WTC11 (cell line): Measurements from ENCODE around the gene AVP. TPM values are rescaled to one million over a fixed set of nuclear protein-coding genes. Genes with fewer than 3 reads are reported as not detected.

ENCODE experiments used
- ATAC-seq: fragments of 200-7000 bp; cut with Tn5 transposase; 2 replicates; pipeline ENCODE4 v1.10.0; 2021; ENCODE audit warnings: mild to moderate bottlenecking, moderate library complexity
- CTCF ChIA-PET: fragments of 300-600 bp; sonication (Branson Sonifier 250); formaldehyde crosslinking; loops from one replicate; lab custom pipeline; 2021; ENCODE audit warnings: antibody characterized with exemption; lab: Charles Lee
- POLR2A ChIA-PET: fragments of 350-600 bp; sonication (Branson Sonifier 250); formaldehyde crosslinking; loops from one replicate; lab custom pipeline; 2021; ENCODE audit warnings: antibody characterized with exemption; lab: Charles Lee
- DNase-seq: peaks from one replicate; pipeline ENCODE4 v3.0.0; 2021; ENCODE audit warnings: low spot score
- H3K27ac Mint-ChIP-seq: 2 replicates; pipeline ENCODE4 v1.8.0; 2021; ENCODE audit warnings: mixed read lengths
- H3K27me3 Mint-ChIP-seq: 2 replicates; pipeline ENCODE4 v1.8.0; 2021; ENCODE audit warnings: low read depth, mild to moderate bottlenecking, moderate library complexity, mixed read lengths
- H3K36me3 Mint-ChIP-seq: 2 replicates; pipeline ENCODE4 v1.8.0; 2021; ENCODE audit warnings: mixed read lengths
- H3K4me1 Mint-ChIP-seq: 2 replicates; pipeline ENCODE4 v1.8.0; 2022; ENCODE audit warnings: mixed read lengths
- H3K4me3 Mint-ChIP-seq: 2 replicates; pipeline ENCODE4 v1.8.0; 2021; ENCODE audit warnings: mild to moderate bottlenecking, moderate library complexity, mixed read lengths
- H3K9me3 Mint-ChIP-seq: 2 replicates; pipeline ENCODE4 v1.8.0; 2021; ENCODE audit warnings: mixed read lengths
- CREB1 ChIP-seq: sonication (generic); formaldehyde crosslinking; IDR thresholded peaks from 2 replicates; pipeline ENCODE4 v1.8.0; 2023; ENCODE audit warnings: mild to moderate bottlenecking, missing genetic modification reagents
- ETV6 ChIP-seq: sonication (generic); formaldehyde crosslinking; IDR thresholded peaks from 2 replicates; pipeline ENCODE4 v1.8.1; 2022; ENCODE audit warnings: mild to moderate bottlenecking, missing genetic modification reagents
- GABPB1 ChIP-seq: sonication (generic); formaldehyde crosslinking; IDR thresholded peaks from 2 replicates; pipeline ENCODE4 v1.8.1; 2023; ENCODE audit warnings: mild to moderate bottlenecking, missing genetic modification reagents
- GTF2I ChIP-seq: fragments of 250-450 bp; sonication (Bioruptor Pico); conservative IDR thresholded peaks from 2 replicates; pipeline ENCODE4 v1.4.0; 2021; ENCODE audit warnings: mild to moderate bottlenecking
- MXD4 ChIP-seq: fragments of 250-450 bp; sonication (Bioruptor Pico); IDR thresholded peaks from 2 replicates; pipeline ENCODE4 v1.8.0; 2021; ENCODE audit warnings: mild to moderate bottlenecking, moderate library complexity, borderline replicate concordance
- NR3C1 ChIP-seq: sonication (generic); formaldehyde crosslinking; conservative IDR thresholded peaks from 2 replicates; pipeline ENCODE4 v1.8.1; 2023; ENCODE audit warnings: low read depth, mild to moderate bottlenecking, missing genetic modification reagents
- TP53 ChIP-seq: sonication (generic); formaldehyde crosslinking; IDR thresholded peaks from 2 replicates; pipeline ENCODE4 v1.8.1; 2023; ENCODE audit warnings: mild to moderate bottlenecking, missing genetic modification reagents
- ZBTB21 ChIP-seq: sonication (generic); formaldehyde crosslinking; IDR thresholded peaks from 2 replicates; pipeline ENCODE4 v1.8.1; 2023; ENCODE audit warnings: mild to moderate bottlenecking, missing genetic modification reagents, borderline replicate concordance
- ZNF263 ChIP-seq: sonication (generic); formaldehyde crosslinking; IDR thresholded peaks from 2 replicates; pipeline ENCODE4 v1.8.1; 2022; ENCODE audit warnings: low read depth, mild to moderate bottlenecking, moderate library complexity, missing genetic modification reagents
- ZNF416 ChIP-seq: fragments of 250-450 bp; sonication (Bioruptor Pico); IDR thresholded peaks from 2 replicates; pipeline ENCODE4 v1.9.0; 2021; ENCODE audit warnings: mild to moderate bottlenecking, inconsistent platforms
- total RNA-seq: library from RNA; stranded (reverse); gene quantifications from 3 replicates; pipeline ENCODE4 v1.2.3, GENCODE V29; 2021
- TF ChIP-seq, protein P1 (sequence below): fragments of 200-600 bp; IDR thresholded peaks from 2 replicates; pipeline ENCODE4 v1.8.0; 2022; ENCODE audit warnings: antibody characterized with exemption
- TF ChIP-seq, protein P2 (sequence below): sonication (generic); formaldehyde crosslinking; IDR thresholded peaks from 2 replicates; pipeline ENCODE4 v1.8.1; 2023; ENCODE audit warnings: mild to moderate bottlenecking, missing genetic modification reagents, moderate library complexity
- TF ChIP-seq, protein P3 (sequence below): sonication (generic); formaldehyde crosslinking; IDR thresholded peaks from 2 replicates; pipeline ENCODE4 v1.8.1; 2022; ENCODE audit warnings: low read depth, mild to moderate bottlenecking, moderate library complexity, missing genetic modification reagents, borderline replicate concordance
- TF ChIP-seq, protein P4 (sequence below): sonication (generic); formaldehyde crosslinking; IDR thresholded peaks from 2 replicates; pipeline ENCODE4 v1.8.1; 2022; ENCODE audit warnings: mild to moderate bottlenecking, missing genetic modification reagents, moderate library complexity, borderline replicate concordance
- TF ChIP-seq, protein P5 (sequence below): sonication (generic); formaldehyde crosslinking; IDR thresholded peaks from 2 replicates; pipeline ENCODE4 v1.8.0; 2023; ENCODE audit warnings: missing genetic modification reagents, mild to moderate bottlenecking, borderline replicate concordance
- TF ChIP-seq, protein P6 (sequence below): sonication (generic); formaldehyde crosslinking; IDR thresholded peaks from 2 replicates; pipeline ENCODE4 v1.8.1; 2023; ENCODE audit warnings: mild to moderate bottlenecking, missing genetic modification reagents, borderline replicate concordance

The AVP gene
- total RNA-seq, 1 experiment from 2014 or later, result 0.50 TPM

DNA sequence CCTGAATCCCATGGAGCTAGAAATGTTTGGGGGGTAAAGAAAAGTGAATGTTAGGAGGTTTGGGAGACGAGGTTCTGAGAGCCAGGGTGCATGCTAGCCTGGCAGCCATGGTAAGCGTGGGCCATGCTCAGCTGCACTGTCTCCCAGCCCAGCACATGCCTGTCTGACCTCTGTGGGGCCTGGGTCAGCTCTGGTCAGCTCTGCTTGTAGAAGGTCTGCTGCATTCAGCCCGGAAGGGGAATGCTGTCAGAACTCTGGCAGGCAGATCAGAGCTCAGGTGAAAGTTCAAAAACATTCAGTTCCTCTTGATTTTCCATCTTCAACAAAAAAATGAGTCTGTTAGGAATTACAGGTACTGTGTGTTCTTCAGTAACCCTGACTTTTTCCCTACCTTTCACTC lies 46.9 kb downstream of the AVP start:
- no peaks in the 10 kb centered on the region for H3K9me3 Mint-ChIP-seq
- ChIA-PET POLR2A (no interaction called here), CTCF (no interaction called here)
- TF ChIP-seq ETV6 (CRISPR knock-in tag), result no peak
- no peak for TF ChIP-seq GABPB1
- TF ChIP-seq, protein P1, sequence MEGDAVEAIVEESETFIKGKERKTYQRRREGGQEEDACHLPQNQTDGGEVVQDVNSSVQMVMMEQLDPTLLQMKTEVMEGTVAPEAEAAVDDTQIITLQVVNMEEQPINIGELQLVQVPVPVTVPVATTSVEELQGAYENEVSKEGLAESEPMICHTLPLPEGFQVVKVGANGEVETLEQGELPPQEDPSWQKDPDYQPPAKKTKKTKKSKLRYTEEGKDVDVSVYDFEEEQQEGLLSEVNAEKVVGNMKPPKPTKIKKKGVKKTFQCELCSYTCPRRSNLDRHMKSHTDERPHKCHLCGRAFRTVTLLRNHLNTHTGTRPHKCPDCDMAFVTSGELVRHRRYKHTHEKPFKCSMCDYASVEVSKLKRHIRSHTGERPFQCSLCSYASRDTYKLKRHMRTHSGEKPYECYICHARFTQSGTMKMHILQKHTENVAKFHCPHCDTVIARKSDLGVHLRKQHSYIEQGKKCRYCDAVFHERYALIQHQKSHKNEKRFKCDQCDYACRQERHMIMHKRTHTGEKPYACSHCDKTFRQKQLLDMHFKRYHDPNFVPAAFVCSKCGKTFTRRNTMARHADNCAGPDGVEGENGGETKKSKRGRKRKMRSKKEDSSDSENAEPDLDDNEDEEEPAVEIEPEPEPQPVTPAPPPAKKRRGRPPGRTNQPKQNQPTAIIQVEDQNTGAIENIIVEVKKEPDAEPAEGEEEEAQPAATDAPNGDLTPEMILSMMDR, result no peak
- TF ChIP-seq TP53 (CRISPR knock-in tag), result no peak
- no peak for TF ChIP-seq CREB1 (CRISPR knock-in tag)
- no peaks in the 10 kb centered on the region for H3K27me3 Mint-ChIP-seq
- peaks cover 45% of the 10 kb centered on the region for H3K36me3 Mint-ChIP-seq
- peaks cover 13% of the 10 kb centered on the region for H3K4me1 Mint-ChIP-seq
- no peak for DNase-seq
- no peak overlapping the region for H3K27ac Mint-ChIP-seq
- no peak overlapping the region for H3K4me3 Mint-ChIP-seq
- ATAC-seq, result no peak

DNA sequence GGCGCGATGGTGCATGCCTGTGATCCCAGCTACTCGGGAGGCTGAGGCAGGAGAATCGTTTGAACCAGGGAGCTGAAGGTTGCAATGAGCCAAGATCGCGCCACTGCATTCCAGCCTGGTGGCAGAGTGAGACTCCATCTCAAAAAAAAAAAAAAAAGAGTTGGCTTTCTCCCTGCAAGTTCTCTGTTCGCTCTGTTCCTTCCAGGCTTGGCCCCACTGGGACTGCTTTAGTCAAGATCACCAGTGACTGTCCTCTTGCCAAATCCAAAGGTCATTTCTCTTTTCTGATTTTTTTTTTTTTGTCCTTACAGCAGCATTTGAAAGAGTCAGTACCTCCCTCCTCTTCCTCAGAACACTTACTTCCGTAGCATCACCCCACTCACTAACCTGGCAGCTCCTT lies 51.9 kb downstream of the AVP start:
- H3K4me1 Mint-ChIP-seq, result no peaks in the 10 kb centered on the region
- no peaks in the 10 kb centered on the region for H3K9me3 Mint-ChIP-seq
- ChIA-PET POLR2A (no interaction called here), CTCF (interaction anchor here (0.6 kb wide), 1 partner anchor 10 kb away, joined by 3 read pairs; no protein-coding TSS in a partner anchor)
- no peak overlapping the region for H3K4me3 Mint-ChIP-seq
- H3K36me3 Mint-ChIP-seq, result peaks cover 36% of the 10 kb centered on the region
- H3K27ac Mint-ChIP-seq, result no peak overlapping the region
- no peaks in the 10 kb centered on the region for H3K27me3 Mint-ChIP-seq
- DNase-seq (no peak), ATAC-seq (no peak)
- TF ChIP-seq ETV6 (CRISPR knock-in tag), result no peak
- TF ChIP-seq, protein P2, sequence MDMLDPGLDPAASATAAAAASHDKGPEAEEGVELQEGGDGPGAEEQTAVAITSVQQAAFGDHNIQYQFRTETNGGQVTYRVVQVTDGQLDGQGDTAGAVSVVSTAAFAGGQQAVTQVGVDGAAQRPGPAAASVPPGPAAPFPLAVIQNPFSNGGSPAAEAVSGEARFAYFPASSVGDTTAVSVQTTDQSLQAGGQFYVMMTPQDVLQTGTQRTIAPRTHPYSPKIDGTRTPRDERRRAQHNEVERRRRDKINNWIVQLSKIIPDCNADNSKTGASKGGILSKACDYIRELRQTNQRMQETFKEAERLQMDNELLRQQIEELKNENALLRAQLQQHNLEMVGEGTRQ, result no peak
- TF ChIP-seq CREB1 (CRISPR knock-in tag), result no peak
- TF ChIP-seq, protein P3, sequence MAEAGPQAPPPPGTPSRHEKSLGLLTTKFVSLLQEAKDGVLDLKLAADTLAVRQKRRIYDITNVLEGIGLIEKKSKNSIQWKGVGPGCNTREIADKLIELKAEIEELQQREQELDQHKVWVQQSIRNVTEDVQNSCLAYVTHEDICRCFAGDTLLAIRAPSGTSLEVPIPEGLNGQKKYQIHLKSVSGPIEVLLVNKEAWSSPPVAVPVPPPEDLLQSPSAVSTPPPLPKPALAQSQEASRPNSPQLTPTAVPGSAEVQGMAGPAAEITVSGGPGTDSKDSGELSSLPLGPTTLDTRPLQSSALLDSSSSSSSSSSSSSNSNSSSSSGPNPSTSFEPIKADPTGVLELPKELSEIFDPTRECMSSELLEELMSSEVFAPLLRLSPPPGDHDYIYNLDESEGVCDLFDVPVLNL, result no peak
- TF ChIP-seq MXD4, result no peak
- TF ChIP-seq GTF2I (CRISPR knock-in tag), result no peak
- TF ChIP-seq, protein P4, sequence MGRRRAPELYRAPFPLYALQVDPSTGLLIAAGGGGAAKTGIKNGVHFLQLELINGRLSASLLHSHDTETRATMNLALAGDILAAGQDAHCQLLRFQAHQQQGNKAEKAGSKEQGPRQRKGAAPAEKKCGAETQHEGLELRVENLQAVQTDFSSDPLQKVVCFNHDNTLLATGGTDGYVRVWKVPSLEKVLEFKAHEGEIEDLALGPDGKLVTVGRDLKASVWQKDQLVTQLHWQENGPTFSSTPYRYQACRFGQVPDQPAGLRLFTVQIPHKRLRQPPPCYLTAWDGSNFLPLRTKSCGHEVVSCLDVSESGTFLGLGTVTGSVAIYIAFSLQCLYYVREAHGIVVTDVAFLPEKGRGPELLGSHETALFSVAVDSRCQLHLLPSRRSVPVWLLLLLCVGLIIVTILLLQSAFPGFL (CRISPR knock-in tag), result no peak
- no peak for TF ChIP-seq NR3C1 (CRISPR knock-in tag)
- no peak for TF ChIP-seq ZNF416 (CRISPR knock-in tag)
- TF ChIP-seq, protein P5, sequence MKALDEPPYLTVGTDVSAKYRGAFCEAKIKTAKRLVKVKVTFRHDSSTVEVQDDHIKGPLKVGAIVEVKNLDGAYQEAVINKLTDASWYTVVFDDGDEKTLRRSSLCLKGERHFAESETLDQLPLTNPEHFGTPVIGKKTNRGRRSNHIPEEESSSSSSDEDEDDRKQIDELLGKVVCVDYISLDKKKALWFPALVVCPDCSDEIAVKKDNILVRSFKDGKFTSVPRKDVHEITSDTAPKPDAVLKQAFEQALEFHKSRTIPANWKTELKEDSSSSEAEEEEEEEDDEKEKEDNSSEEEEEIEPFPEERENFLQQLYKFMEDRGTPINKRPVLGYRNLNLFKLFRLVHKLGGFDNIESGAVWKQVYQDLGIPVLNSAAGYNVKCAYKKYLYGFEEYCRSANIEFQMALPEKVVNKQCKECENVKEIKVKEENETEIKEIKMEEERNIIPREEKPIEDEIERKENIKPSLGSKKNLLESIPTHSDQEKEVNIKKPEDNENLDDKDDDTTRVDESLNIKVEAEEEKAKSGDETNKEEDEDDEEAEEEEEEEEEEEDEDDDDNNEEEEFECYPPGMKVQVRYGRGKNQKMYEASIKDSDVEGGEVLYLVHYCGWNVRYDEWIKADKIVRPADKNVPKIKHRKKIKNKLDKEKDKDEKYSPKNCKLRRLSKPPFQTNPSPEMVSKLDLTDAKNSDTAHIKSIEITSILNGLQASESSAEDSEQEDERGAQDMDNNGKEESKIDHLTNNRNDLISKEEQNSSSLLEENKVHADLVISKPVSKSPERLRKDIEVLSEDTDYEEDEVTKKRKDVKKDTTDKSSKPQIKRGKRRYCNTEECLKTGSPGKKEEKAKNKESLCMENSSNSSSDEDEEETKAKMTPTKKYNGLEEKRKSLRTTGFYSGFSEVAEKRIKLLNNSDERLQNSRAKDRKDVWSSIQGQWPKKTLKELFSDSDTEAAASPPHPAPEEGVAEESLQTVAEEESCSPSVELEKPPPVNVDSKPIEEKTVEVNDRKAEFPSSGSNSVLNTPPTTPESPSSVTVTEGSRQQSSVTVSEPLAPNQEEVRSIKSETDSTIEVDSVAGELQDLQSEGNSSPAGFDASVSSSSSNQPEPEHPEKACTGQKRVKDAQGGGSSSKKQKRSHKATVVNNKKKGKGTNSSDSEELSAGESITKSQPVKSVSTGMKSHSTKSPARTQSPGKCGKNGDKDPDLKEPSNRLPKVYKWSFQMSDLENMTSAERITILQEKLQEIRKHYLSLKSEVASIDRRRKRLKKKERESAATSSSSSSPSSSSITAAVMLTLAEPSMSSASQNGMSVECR (CRISPR knock-in tag), result no peak
- TF ChIP-seq ZBTB21 (CRISPR knock-in tag), result no peak
- TF ChIP-seq, protein P6, sequence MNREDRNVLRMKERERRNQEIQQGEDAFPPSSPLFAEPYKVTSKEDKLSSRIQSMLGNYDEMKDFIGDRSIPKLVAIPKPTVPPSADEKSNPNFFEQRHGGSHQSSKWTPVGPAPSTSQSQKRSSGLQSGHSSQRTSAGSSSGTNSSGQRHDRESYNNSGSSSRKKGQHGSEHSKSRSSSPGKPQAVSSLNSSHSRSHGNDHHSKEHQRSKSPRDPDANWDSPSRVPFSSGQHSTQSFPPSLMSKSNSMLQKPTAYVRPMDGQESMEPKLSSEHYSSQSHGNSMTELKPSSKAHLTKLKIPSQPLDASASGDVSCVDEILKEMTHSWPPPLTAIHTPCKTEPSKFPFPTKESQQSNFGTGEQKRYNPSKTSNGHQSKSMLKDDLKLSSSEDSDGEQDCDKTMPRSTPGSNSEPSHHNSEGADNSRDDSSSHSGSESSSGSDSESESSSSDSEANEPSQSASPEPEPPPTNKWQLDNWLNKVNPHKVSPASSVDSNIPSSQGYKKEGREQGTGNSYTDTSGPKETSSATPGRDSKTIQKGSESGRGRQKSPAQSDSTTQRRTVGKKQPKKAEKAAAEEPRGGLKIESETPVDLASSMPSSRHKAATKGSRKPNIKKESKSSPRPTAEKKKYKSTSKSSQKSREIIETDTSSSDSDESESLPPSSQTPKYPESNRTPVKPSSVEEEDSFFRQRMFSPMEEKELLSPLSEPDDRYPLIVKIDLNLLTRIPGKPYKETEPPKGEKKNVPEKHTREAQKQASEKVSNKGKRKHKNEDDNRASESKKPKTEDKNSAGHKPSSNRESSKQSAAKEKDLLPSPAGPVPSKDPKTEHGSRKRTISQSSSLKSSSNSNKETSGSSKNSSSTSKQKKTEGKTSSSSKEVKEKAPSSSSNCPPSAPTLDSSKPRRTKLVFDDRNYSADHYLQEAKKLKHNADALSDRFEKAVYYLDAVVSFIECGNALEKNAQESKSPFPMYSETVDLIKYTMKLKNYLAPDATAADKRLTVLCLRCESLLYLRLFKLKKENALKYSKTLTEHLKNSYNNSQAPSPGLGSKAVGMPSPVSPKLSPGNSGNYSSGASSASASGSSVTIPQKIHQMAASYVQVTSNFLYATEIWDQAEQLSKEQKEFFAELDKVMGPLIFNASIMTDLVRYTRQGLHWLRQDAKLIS (CRISPR knock-in tag), result no peak
- no peak for TF ChIP-seq TP53 (CRISPR knock-in tag)
- TF ChIP-seq ZNF263 (CRISPR knock-in tag), result no peak
